Muscle of leg (tissue), 11 donors: ENCODE results near the gene CD3D. TPM values are rescaled to one million over a fixed set of nuclear protein-coding genes. Genes with fewer than 3 reads are reported as not detected.
A peak's percentile ranks its signal among the peaks of the same experiment; 100 is the strongest.
"Not testable (repeated sequence)": the region's sequence is repeated elsewhere in the genome, so short reads cannot be mapped to it uniquely, and the experiment has no call there.

Source experiments
- DNase-seq: peaks from one replicate; pipeline ENCODE4 v3.0.0; 2013
- H3K27ac ChIP-seq: one replicate; pipeline ENCODE4 v1.5.1; 2013; ENCODE audit warnings: mild to moderate bottlenecking, low read length, control low read depth
- H3K27me3 ChIP-seq: one replicate; pipeline ENCODE4 v1.6.1; 2013; ENCODE audit warnings: low read length; ENCODE audit not compliant: control insufficient read depth, insufficient read depth
- H3K36me3 ChIP-seq: one replicate; pipeline ENCODE4 v1.6.1; 2013; ENCODE audit warnings: low read length; ENCODE audit not compliant: control insufficient read depth, insufficient read depth
- H3K4me1 ChIP-seq: one replicate; pipeline ENCODE4 v1.6.1; 2013; ENCODE audit warnings: low read length; ENCODE audit not compliant: control insufficient read depth, insufficient read depth
- H3K4me3 ChIP-seq: one replicate; pipeline ENCODE4 v1.5.1; 2013; ENCODE audit warnings: low read length, control low read depth
- H3K9me3 ChIP-seq: replicated peaks from 2 replicates; pipeline ENCODE4 v1.6.1; 2013; ENCODE audit warnings: low read depth, low read length; ENCODE audit not compliant: control insufficient read depth
- WGBS: methylation state at CpG from one replicate; pipeline ENCODE4 v1.1.5; 2013; ENCODE audit warnings: missing lambda C conversion rate; ENCODE audit not compliant: insufficient coverage; 5-methylcytosine and 5-hydroxymethylcytosine counted together
- polyA plus RNA-seq, 8 donors: library from polyadenylated mRNA; unstranded; fragments of 120-200 nt; gene quantifications; one replicate each; pipeline versions ENCODE4 v1.2.1 to v1.2.3, GENCODE V29; 2013; ENCODE audit warnings: inconsistent platforms in 1 of 8, low replicate concordance in 1 of 8; ENCODE audit not compliant: insufficient read length in 8 of 8, insufficient read depth in 1 of 8
- total RNA-seq: library from RNA; stranded (reverse); fragments of 120-200 nt; gene quantifications from one replicate; pipeline ENCODE4 v1.2.4, GENCODE V29; 2013

CD3D gene
- total and polyA plus RNA-seq, 9 donors: 0.18 to 0.74 (median 0.29) TPM; not detected in 4

DNA sequence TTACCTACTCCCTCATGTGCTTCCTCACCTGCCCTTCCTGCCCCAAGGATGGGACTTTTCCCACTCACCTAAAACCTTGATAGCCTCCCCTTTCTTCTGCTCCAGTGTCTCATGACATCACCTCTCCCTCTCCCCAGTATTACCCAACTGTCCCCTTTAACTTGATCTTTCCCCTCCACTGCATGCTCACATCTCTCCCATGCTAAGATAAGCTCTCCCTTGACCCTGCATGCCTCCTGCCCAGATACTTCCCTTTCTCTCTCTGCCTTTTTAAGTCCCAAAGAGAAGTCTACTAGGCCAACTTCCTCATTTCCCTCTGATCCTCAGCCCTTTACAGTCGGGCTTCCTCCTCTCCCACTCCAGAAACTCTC lies 23.2 kb downstream of the CD3D start:
- WGBS: no CpG with 5 or more reads among the region's 1 CpG
- H3K4me1 ChIP-seq: peaks cover 19% of the 10 kb centered on the region
- H3K27me3 ChIP-seq: peaks cover 5% of the 10 kb centered on the region
- no peak overlapping the region for H3K4me3 ChIP-seq
- H3K27ac ChIP-seq: no peak overlapping the region
- no peaks in the 10 kb centered on the region for H3K9me3 ChIP-seq
- peak; percentile 43 for DNase-seq
- H3K36me3 ChIP-seq: no peaks in the 10 kb centered on the region

DNA sequence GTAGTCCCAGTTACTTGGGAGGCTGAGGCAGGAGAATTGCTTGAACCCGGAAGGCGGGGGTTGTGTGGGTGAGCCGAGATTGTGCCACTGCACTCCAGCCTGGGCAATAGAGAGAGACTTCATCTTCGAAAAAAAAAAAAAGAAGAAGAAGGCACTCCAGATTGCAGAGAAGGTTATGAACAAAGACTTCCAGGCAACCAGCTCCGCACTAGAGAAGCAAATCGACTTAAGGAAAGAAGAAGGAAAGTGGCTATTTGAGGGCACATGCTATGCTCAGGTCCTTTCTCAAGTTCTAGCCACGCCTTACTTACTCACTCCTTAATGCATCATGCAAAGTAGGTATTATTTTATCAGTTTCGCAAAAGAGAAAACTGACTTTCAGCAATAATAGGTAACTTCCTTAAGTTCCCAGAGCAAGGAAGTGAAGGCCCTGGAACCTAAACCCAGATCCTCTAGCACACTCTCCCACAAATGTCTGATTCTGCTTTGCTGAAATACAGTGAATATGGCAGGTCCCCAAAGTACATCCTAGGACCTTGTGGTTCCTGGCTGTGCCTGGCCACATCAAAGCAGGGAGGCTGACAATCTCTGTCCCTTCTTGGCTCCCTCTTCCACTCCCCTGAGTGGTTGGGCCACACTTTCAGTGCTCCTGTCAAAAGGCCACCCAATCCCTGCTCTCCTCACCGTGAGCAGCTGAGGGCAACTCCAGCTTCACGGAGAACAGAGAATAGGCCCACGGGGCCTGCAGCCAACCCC lies 23.7 kb downstream of the CD3D start:
- no peak for DNase-seq
- H3K4me1 ChIP-seq: peaks cover 19% of the 10 kb centered on the region
- peaks cover 5% of the 10 kb centered on the region for H3K27me3 ChIP-seq
- WGBS: 85% methylated on average over 6 of the region's 11 CpGs
- H3K4me3 ChIP-seq: no peak overlapping the region
- H3K36me3 ChIP-seq: no peaks in the 10 kb centered on the region
- H3K27ac ChIP-seq: no peak overlapping the region
- H3K9me3 ChIP-seq: no peaks in the 10 kb centered on the region

DNA sequence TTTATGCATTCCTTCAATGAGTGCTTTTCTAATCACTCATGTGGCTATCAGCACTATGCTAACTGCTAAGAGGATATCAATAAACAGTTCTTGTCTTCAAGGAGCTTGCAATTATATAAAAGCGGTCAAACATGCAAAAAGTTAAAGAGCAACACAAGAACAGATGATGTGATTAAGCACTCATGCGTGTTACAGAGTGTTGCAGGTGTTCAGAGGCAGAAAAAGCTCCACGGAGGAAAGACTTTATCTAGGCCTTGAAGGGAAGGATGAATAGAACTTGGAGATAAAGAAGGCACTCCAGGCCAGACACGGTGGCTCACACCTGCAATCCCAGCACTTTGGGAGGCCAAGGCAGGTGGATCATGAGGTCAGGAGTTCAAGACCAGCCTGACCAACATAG lies 24.4 kb downstream of the CD3D start:
- H3K4me1 ChIP-seq: peaks cover 19% of the 10 kb centered on the region
- DNase-seq: no peak
- peaks cover 5% of the 10 kb centered on the region for H3K27me3 ChIP-seq
- no peak overlapping the region for H3K27ac ChIP-seq
- no peak overlapping the region for H3K4me3 ChIP-seq
- WGBS: 79% methylated on average over 4 of the region's 4 CpGs
- H3K9me3 ChIP-seq: no peaks in the 10 kb centered on the region
- no peaks in the 10 kb centered on the region for H3K36me3 ChIP-seq

DNA sequence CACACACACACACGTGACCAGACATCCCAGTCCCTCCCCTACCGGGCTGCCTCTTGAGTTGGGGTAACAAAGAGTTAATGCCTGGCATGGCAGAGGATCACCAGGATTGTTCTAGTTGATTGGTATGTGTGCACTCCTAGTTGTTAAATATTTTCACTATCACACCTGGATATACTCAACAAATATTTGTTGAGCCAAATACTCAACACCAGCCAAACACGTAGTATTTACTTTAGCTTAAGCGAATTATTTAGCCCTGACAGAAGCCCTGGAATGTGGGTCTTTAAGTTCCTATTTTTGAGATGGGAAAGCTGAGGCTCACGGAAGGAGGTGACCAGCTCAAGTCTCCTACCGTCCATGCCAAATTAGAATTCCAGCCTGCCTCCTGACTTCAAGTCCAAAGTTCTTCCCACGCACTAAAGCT lies 27.5 kb downstream of the CD3D start:
- DNase-seq: peak; percentile 54
- no peak overlapping the region for H3K4me3 ChIP-seq
- 22% methylated on average over 3 of the region's 7 CpGs for WGBS
- H3K27ac ChIP-seq: no peak overlapping the region
- H3K4me1 ChIP-seq: peaks cover 19% of the 10 kb centered on the region
- H3K9me3 ChIP-seq: no peaks in the 10 kb centered on the region
- peaks cover 8% of the 10 kb centered on the region for H3K27me3 ChIP-seq
- H3K36me3 ChIP-seq: no peaks in the 10 kb centered on the region

DNA sequence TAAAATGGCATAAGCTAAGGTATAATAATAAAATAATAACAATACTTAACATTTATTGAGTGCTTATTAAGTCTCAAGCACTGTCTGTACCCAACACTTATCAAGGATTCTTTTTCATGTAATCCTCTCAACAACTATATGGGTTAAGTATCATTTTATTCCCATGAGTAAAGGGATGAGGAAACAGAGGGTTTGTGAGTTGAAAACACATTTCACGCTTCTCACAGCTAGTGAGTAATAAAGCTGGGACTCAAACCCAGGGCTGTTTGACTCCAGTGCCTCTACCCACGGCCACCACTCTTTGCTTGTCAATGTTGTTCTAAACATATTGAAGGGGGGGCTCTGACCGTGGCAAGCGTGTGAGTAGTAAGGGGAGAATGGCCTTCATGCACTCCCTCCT lies 29.3 kb downstream of the CD3D start:
- no CpG with 5 or more reads among the region's 4 CpGs for WGBS
- Histone ChIP-seq H3K4me3 (no peak overlapping the region), H3K27me3 (peaks cover 8% of the 10 kb centered on the region), H3K9me3 (no peaks in the 10 kb centered on the region), H3K27ac (no peak overlapping the region), H3K36me3 (no peaks in the 10 kb centered on the region), H3K4me1 (peaks cover 19% of the 10 kb centered on the region)
- no peak for DNase-seq

DNA sequence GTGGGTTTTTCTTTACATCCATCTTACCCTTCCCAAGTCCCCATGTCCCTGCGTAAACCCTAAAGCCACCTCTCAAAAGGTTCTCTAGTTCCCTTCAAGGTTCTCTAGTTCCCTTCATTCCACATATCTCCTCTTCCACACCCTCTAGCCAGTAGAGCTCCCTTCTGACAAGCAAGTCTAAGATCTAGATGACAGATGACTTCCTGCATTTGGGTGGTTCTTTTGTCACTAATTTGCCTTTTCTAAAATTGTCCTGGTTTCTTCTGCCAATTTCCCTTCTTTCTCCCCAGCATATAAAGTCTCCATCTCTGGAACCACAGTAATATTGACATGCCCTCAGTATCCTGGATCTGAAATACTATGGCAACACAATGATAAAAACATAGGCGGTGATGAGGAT lies 30.2 kb downstream of the CD3D start:
- H3K27me3 ChIP-seq: peaks cover 8% of the 10 kb centered on the region
- no peak overlapping the region for H3K27ac ChIP-seq
- no peak for DNase-seq
- H3K36me3 ChIP-seq: no peaks in the 10 kb centered on the region
- peaks cover 19% of the 10 kb centered on the region for H3K4me1 ChIP-seq
- 100% methylated on average over 1 of the region's 2 CpGs for WGBS
- H3K4me3 ChIP-seq: no peak overlapping the region
- no peaks in the 10 kb centered on the region for H3K9me3 ChIP-seq

DNA sequence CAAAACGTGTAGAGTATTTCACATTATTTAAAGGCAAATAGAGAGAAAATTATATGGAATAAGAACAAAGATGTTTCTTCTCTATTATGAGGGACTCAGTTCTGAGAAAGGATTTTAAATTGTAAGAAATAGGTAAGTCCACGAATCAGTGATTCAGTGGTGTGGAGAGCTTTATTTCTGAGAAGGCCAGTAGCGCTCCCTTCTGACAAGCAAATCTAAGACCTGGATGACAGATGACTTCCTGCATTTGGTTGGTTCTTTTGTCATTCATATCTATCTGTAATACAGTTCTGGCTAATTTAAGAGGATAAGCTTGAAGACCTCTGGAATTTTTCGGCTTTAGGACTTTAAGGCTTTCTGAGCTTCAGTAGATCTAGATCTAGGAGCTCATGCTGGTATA lies 31.0 kb downstream of the CD3D start:
- no peak for DNase-seq
- no CpG with 5 or more reads among the region's 4 CpGs for WGBS
- no peak overlapping the region for H3K27ac ChIP-seq
- H3K9me3 ChIP-seq: no peaks in the 10 kb centered on the region
- H3K36me3 ChIP-seq: no peaks in the 10 kb centered on the region
- no peak overlapping the region for H3K4me3 ChIP-seq
- peaks cover 13% of the 10 kb centered on the region for H3K4me1 ChIP-seq
- peaks cover 7% of the 10 kb centered on the region for H3K27me3 ChIP-seq

DNA sequence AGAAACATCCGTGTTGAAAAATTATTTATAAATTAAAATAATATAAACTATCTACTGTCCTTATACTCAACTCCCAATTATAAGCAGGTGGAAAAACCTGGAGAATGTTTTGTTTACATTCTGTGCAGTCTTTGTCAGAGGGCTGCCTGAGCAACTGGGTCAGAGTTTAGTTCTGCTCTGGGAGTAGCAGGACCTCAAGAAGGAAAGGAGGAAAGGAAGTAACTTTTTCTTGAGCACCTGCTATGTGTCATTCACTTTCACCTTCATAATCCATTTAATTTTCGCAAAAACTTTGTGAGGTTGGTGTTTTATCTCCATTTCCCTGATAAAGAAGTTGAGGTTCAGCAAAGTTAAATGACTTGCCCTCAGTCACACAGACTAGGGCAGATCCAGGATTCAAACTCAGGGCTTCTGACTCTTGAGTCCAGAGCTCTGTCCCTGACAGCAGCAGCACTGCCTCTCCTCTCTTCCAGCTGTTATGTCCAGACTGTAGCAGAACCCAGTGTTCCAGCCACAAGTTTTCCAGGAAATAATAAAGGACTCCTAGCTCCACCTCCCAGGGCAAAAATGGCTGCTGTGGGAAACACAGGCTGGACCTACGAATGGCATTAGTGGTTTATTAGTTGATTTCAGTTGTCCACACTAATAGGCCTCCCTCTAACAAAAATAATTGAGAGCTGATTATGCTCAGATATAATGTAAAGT lies 31.6 kb downstream of the CD3D start:
- no CpG with 5 or more reads among the region's 3 CpGs for WGBS
- Histone ChIP-seq H3K9me3 (no peaks in the 10 kb centered on the region), H3K27me3 (peaks cover 8% of the 10 kb centered on the region), H3K4me3 (no peak overlapping the region), H3K36me3 (no peaks in the 10 kb centered on the region), H3K4me1 (peaks cover 8% of the 10 kb centered on the region), H3K27ac (no peak overlapping the region)
- no peak for DNase-seq

DNA sequence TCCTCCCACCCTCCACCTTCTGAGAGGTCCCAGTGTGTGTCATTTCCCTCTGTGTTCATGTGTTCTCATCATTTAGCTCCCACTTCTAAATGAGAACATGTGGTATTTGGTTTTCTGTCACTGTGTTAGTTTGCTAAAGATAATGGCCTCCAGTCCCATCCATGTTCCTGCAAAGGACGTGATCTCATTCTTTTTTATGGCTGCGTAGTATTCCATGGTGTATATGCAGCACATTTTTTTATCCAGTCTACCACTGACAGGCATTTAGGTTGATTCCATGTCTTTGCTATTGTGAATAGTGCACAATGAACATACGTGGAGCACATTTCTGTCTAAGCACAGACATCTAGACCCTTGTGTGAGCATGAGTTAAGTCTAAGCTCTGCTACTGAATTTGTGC lies 32.2 kb downstream of the CD3D start:
- Histone ChIP-seq H3K4me1 (peaks cover 3% of the 10 kb centered on the region), H3K4me3 (no peak overlapping the region), H3K9me3 (no peaks in the 10 kb centered on the region), H3K36me3 (no peaks in the 10 kb centered on the region), H3K27me3 (peaks cover 8% of the 10 kb centered on the region), H3K27ac (no peak overlapping the region)
- no CpG with 5 or more reads among the region's 3 CpGs for WGBS
- DNase-seq: no peak

DNA sequence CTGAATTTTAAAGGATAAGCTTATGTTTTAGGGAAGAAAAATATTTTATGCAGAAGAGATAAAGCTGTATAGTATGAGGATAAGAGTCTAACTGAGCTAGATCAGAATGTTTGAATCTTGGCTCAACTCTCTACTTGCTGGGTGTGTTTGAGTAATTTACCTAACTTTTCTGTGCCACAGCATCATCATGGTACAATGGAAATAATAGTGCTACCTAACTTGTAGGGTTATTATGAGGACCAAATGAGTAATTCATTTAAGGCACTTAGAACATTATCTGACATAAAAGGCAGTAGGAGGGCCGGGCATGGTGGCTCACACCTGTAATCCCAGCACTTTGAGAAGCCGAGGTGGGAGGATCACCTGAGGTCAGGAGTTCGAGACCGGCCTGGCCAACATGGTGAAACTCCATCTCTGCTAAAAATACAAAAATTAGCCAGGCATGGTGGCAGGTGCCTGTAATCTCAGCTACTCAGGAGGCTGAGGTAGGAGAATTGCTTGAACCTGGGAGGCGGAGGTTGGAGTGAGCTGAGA lies 33.4 kb downstream of the CD3D start:
- 79% methylated on average over 2 of the region's 5 CpGs for WGBS
- H3K4me1 ChIP-seq, H3K27me3 ChIP-seq, H3K9me3 ChIP-seq, DNase-seq, H3K4me3 ChIP-seq, H3K36me3 ChIP-seq, H3K27ac ChIP-seq: not testable (repeated sequence)
